Measurements from ENCODE around the gene OTUD1.

OTUD1 gene

DNA sequence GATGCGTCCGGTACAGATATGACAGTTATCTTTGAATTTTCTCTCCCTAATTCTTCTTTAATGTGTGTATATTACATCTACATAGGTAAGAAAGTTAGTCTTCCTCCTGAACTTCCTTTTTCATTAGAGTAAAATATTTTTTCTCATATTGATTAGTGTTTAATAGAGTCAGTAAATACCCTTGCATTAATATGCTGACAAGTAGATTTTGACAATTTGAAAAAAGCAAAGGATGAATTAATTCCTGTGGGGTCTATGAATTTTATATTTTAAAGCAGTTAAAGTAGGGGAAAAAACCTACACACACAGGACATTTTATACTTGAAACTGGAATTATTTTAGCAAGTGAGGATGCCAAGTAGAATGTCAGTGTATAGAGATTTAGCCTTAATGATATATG is 9.4 kb downstream of the OTUD1 start:
- TF ChIP-seq, protein P1, sequence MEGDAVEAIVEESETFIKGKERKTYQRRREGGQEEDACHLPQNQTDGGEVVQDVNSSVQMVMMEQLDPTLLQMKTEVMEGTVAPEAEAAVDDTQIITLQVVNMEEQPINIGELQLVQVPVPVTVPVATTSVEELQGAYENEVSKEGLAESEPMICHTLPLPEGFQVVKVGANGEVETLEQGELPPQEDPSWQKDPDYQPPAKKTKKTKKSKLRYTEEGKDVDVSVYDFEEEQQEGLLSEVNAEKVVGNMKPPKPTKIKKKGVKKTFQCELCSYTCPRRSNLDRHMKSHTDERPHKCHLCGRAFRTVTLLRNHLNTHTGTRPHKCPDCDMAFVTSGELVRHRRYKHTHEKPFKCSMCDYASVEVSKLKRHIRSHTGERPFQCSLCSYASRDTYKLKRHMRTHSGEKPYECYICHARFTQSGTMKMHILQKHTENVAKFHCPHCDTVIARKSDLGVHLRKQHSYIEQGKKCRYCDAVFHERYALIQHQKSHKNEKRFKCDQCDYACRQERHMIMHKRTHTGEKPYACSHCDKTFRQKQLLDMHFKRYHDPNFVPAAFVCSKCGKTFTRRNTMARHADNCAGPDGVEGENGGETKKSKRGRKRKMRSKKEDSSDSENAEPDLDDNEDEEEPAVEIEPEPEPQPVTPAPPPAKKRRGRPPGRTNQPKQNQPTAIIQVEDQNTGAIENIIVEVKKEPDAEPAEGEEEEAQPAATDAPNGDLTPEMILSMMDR (IDR thresholded peaks at IDR 0.05; ENCODE audit: low read depth, low read length), result no peak
- DNase-seq, result no peak
- no peaks in the 10 kb centered on the region for H3K36me3 ChIP-seq
- H3K27me3 ChIP-seq (ENCODE audit: insufficient read depth, low read depth, severe bottlenecking), result no peaks in the 10 kb centered on the region
- H3K27ac ChIP-seq, result no peak overlapping the region
- H3K9me3 ChIP-seq (ENCODE audit: severe bottlenecking), result no peaks in the 10 kb centered on the region
- H3K4me3 ChIP-seq (ENCODE audit: low read depth, low read length), result no peak overlapping the region

DNA sequence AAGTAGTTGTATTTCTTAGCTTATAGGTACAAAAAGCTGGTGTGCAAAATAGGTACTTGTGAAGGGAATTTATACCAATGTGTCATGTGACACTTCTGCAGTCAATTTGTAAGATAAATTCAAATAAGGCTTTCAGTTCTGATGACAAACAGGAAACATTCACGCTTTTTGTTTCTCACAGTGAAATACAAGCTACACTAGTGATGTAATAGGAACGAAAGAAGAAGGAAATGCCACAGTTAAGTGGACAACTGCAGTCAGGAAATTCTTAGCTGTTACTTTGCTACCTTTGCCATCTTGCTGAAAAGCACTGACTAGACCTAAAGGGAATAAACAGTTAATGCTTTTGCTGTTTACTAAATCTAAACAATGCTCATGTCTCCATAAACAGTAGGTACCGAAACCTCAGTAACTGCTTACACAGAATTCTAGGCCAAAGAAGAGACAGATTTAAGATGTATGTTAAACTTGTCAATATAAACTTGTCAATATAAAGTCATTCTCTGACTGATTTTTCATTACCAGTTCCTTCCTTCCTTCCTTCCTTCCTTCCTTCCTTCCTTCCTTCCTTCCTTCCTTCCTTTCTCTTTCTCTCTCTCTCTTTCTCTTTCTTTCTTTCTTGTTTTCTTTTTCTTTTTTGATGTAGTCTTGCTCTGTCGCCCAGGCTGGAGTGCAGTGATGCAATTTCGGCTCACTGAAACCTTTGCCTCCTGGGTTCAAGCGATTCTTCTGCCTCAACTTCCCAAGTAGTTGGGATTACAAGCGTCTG is 10.1 kb downstream of the OTUD1 start:
- TF ChIP-seq, protein P1 (IDR thresholded peaks at IDR 0.05; ENCODE audit: low read depth, low read length), result no peak
- Histone ChIP-seq H3K27me3 (ENCODE audit: insufficient read depth, low read depth, severe bottlenecking) (no peaks in the 10 kb centered on the region), H3K9me3 (ENCODE audit: severe bottlenecking) (no peaks in the 10 kb centered on the region), H3K4me3 (ENCODE audit: low read depth, low read length) (no peak overlapping the region), H3K36me3 (no peaks in the 10 kb centered on the region), H3K27ac (no peak overlapping the region)
- no peak for DNase-seq

DNA sequence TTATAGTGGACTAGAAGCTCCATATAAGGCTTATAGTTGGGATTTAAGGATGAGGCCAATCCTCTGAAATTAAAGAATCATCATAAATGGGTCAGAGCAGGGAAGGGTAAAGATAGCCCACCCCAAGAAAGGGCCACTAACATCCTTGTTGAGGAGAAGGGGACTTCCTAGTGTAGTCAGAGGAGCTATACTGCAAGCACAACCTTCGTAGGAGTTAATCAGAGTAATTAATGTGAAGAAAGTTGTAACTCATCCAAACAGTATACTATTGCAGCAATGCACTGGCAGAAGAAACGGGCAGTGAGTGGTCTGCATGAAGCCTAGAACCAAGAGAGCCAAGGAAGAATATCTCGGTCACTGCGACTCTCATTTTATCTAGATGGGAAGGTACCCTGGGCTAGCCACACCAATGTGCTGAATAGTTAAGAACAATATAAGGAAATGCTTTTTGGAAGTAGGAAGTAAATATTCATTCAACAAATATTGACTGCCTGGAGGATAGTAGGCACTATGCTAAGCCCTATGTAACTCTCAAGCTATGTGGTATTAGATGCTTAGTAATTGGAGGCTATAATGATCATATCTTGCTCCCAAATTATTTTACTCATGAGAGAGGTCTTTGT is 13.3 kb downstream of the OTUD1 start:
- H3K27me3 ChIP-seq (ENCODE audit: insufficient read depth, low read depth, severe bottlenecking), result no peaks in the 10 kb centered on the region
- H3K27ac ChIP-seq, result no peak overlapping the region
- TF ChIP-seq, protein P1 (IDR thresholded peaks at IDR 0.05; ENCODE audit: low read depth, low read length), result no peak
- no peaks in the 10 kb centered on the region for H3K36me3 ChIP-seq
- no peak overlapping the region for H3K4me3 ChIP-seq (ENCODE audit: low read depth, low read length)
- DNase-seq, result no peak
- no peaks in the 10 kb centered on the region for H3K9me3 ChIP-seq (ENCODE audit: severe bottlenecking)

- Histone ChIP-seq H3K36me3 (no peaks in the 10 kb centered on the region), H3K27ac (no peak overlapping the region), H3K27me3 (ENCODE audit: insufficient read depth, low read depth, severe bottlenecking) (no peaks in the 10 kb centered on the region), H3K9me3 (ENCODE audit: severe bottlenecking) (no peaks in the 10 kb centered on the region), H3K4me3 (ENCODE audit: low read depth, low read length) (no peak overlapping the region)
- TF ChIP-seq, protein P1 (IDR thresholded peaks at IDR 0.05; ENCODE audit: low read depth, low read length), result no peak
- no peak for DNase-seq
Observed at GRCh38 chr10:23453465-23453864, 14.6 kb downstream of the OTUD1 start.

- Histone ChIP-seq H3K36me3 (no peaks in the 10 kb centered on the region), H3K4me3 (ENCODE audit: low read depth, low read length) (no peak overlapping the region), H3K9me3 (ENCODE audit: severe bottlenecking) (no peaks in the 10 kb centered on the region), H3K27ac (no peak overlapping the region), H3K27me3 (ENCODE audit: insufficient read depth, low read depth, severe bottlenecking) (no peaks in the 10 kb centered on the region)
- no peak for DNase-seq
- TF ChIP-seq, protein P1 (IDR thresholded peaks at IDR 0.05; ENCODE audit: low read depth, low read length), result no peak
Observed at GRCh38 chr10:23457632-23458417, 18.9 kb downstream of the OTUD1 start.

Measured in WERI-Rb-1 (cell line).